HG02943 (cell line): ENCODE data around the gene UQCR10.
A peak's percentile ranks its signal among the peaks of the same experiment; 100 is the strongest.

Source experiments
- ATAC-seq: cut with Tn5 transposase; IDR thresholded peaks from one replicate; pipeline ENCODE4 v1.9.1; 2021; ENCODE audit warnings: mild to moderate bottlenecking, low read depth, moderate library complexity; ENCODE audit not compliant: unreplicated experiment

The UQCR10 gene

GRCh38 chr22:29758068-29758622, 9.0 kb upstream of the UQCR10 start:
- no peak for ATAC-seq

DNA sequence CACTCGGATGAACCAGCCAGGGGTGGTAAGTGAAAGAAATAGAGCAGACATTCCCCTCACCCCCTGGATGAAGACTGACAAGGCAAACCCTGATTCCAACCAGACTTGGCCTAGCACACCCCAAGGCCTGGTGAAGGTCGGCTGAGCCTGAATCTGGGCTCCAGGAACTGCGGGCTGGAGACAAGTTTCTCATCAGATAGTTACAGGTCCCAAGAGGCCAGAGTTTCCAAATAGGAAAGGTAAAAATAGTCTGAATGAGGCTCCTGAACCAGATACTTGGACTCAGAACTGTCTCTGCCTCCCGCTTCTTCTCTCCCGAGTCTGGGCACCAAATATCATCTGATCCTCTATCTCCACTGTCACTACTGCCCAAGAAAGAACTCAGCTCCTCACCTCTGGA, 8.2 kb upstream of the UQCR10 start:
- no peak for ATAC-seq

- no peak for ATAC-seq
These were observed 4.9 kb upstream of the UQCR10 start for GRCh38 chr22:29762263-29762662.

- no peak for ATAC-seq
These were observed 1.1 kb upstream of the UQCR10 start for GRCh38 chr22:29765905-29766631.

- ATAC-seq, result peak; percentile 83
These were observed 468 bp upstream of the UQCR10 start, which contains the start of gene ZMAT5 for GRCh38 chr22:29766632-29767170. TSS of gene ZMAT5 (minus strand) at chr22:29767007. CDS start at chr22:29748544, 18,463 bp downstream.

GRCh38 chr22:29768052-29768693, 1.0 kb downstream of the UQCR10 start:
- ATAC-seq, result no peak

- no peak for ATAC-seq
These were observed 2.7 kb downstream of the UQCR10 start for GRCh38 chr22:29769723-29770321.

- ATAC-seq, result no peak
These were observed 5.0 kb downstream of the UQCR10 start for GRCh38 chr22:29772170-29772641.

DNA sequence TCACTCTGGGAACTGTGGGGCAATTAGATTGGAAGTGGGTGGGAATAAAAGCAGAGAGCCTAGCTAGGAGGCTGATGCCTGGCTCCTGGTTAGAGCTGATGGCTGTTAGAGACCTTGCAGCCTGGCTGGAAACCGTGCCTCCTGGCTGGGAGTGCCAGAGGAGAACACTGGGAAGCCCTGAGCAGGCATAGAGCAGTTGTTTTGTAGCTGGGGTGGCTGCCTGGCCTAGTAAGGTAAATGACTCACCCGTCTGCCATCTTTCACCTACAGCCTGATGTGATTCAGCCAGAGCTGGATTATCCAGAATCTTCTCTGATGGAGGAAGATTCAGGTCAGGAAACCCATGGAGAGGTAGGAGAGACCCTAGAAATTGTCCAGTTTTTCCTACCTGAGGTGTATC, 6.1 kb downstream of the UQCR10 start:
- ATAC-seq, result no peak

DNA sequence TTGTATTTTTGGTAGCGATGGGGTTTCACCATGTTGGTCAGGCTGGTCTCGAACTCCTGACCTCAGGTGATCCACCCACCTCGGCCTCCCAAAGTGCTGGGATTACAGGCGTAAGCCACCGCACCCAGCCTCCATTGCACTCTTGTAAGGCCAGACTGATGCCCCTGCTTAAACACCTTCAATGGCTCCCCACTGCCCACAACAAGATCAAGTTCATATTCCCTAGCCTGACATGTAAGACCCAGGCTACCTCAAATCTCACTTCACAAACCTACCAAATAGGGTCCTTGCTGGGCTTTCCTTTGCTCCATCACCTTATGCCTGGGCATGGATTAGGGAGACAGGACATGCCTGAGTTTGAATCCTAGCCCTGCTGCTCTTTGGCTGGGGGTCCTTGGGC, 13.1 kb downstream of the UQCR10 start:
- no peak for ATAC-seq

- ATAC-seq, result no peak
These were observed 13.8 kb downstream of the UQCR10 start for GRCh38 chr22:29780748-29781676.

DNA sequence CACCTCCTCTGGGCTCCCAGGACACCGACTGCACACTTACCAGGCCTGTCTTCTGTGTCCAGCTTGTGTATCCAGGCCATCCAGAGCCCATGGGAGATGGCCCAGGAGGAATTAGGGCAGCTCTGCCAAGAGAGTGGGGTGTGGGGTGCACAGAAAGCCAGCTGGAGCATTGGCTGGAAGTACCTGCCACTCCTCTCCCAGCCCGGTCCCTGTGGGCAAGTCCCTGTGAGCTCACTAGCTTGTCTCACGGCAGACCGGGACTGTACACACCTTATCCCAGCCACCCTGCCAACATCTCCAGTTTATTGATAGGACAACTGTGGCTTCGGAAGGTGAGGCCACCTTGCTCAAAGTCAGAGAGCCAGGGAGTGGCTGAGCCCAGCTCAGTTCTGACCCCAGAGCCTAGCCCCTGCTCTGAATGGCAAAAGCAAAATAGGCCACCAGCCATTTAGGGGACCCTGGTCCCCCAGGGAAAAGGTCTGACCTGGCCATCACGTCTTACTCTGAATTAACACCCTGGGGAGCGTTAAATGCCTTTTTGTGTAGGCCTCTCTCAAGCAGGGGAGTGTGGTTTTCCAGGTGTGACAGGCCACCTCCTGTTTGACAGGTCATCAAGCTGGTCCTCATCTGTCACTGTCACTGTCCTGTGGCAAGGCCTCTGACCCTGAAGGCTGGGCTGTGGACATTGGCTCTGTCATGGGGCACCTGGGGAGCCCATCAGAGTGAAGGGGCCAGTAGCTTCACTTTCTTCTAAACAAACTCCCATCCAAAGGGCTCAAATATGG, 15.1 kb downstream of the UQCR10 start:
- ATAC-seq, result no peak

GRCh38 chr22:29784451-29785361, 17.5 kb downstream of the UQCR10 start:
- ATAC-seq, result no peak

- ATAC-seq, result no peak
These were observed 18.9 kb downstream of the UQCR10 start for GRCh38 chr22:29786031-29786430.

- no peak for ATAC-seq
These were observed 20.3 kb downstream of the UQCR10 start for GRCh38 chr22:29787371-29787980.

DNA sequence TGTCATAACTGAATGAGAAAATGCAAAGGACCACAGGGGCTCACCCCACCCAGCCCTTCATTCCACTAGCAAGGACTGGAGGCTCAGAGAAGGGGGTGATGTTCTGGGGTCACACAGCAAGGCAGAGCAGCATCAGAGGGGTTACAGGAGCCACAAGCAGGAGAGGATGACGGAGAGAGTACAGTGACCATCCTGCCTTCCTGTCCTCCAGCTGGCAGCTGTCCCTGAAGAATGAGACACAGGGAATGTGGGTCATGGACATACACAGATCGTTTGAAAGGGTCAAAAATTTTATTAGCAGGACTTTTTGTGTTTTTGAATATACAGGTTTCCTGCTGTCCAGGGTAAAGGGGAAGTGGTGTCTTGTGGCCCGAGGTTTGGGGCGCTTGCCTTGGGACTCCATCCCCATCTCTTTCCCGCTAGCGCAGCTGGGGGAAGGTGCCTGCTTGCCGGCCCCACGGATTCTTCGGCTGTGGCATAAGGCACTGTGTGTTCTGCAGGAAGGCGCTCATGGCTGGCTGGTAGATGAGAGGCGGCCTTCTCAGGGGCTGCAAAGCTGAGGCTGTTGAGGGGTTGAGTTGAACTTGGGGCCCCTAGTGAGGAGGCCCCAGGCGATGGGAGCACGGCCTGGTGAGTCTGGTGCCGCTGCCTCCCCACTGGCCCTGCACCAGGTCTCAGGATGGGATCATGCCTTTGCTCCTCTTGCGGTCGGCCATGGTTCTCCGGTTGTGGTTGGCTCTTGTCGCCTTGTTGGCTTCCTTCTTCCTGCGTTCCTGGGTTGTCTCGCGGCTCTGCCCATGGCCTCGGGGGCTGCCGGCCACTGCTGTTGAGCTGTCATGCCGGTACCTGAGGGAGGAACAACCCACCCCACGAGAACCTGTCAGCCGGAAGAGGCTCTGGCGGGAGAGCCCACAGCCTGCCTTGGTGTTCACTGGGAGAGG, 21.4 kb downstream of the UQCR10 start:
- no peak for ATAC-seq

GRCh38 chr22:29790061-29790460, 22.9 kb downstream of the UQCR10 start:
- ATAC-seq, result no peak
